ENCODE measurements around the gene PLG. TPM values are rescaled to one million over a fixed set of nuclear protein-coding genes. Genes with fewer than 3 reads are reported as not detected.

Gene PLG
- total RNA-seq, 2 donors from 2014 or later: not detected

GRCh38 chr6:160685762-160686450 lies 16.1 kb upstream of the PLG start:
- Histone ChIP-seq H3K36me3 (ENCODE audit: control insufficient read depth, insufficient read depth, low read length) (no peaks in the 10 kb centered on the region), H3K4me1 (ENCODE audit: control insufficient read depth, insufficient read depth, low read length) (no peaks in the 10 kb centered on the region), H3K9ac (ENCODE audit: extremely low read depth, low read length, poor library complexity, severe bottlenecking) (no peak overlapping the region), H3K27ac (ENCODE audit: low read depth, low read length) (no peak overlapping the region), H3K9me3 (ENCODE audit: control insufficient read depth, low read length) (peaks cover 4% of the 10 kb centered on the region), H3K4me3 (ENCODE audit: low read length) (peak overlapping the region; percentile 23), H3K27me3 (ENCODE audit: control insufficient read depth, insufficient read depth, low read length, poor library complexity, severe bottlenecking) (no peaks in the 10 kb centered on the region)
- Mint-ChIP-seq H3K36me3 (ENCODE audit: low read depth) (peaks cover 4% of the 10 kb centered on the region), H3K4me3 (no peak overlapping the region), H3K9me3 (peaks cover 9% of the 10 kb centered on the region), H3K27me3 (ENCODE audit: insufficient read depth) (no peaks in the 10 kb centered on the region), H3K27ac (no peak overlapping the region), H3K4me1 (no peaks in the 10 kb centered on the region)
- WGBS, 2 experiments (ENCODE audit: insufficient coverage in 1 of 2, insufficient read length in 1 of 2): 91 to 93% methylated on average over 3 to 5 of the region's 5 CpGs
- TF ChIP-seq, protein P1, sequence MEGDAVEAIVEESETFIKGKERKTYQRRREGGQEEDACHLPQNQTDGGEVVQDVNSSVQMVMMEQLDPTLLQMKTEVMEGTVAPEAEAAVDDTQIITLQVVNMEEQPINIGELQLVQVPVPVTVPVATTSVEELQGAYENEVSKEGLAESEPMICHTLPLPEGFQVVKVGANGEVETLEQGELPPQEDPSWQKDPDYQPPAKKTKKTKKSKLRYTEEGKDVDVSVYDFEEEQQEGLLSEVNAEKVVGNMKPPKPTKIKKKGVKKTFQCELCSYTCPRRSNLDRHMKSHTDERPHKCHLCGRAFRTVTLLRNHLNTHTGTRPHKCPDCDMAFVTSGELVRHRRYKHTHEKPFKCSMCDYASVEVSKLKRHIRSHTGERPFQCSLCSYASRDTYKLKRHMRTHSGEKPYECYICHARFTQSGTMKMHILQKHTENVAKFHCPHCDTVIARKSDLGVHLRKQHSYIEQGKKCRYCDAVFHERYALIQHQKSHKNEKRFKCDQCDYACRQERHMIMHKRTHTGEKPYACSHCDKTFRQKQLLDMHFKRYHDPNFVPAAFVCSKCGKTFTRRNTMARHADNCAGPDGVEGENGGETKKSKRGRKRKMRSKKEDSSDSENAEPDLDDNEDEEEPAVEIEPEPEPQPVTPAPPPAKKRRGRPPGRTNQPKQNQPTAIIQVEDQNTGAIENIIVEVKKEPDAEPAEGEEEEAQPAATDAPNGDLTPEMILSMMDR (conservative IDR thresholded peaks at IDR 0.05): no peak
- DNase-seq: no peak

- H3K27ac Mint-ChIP-seq: no peak overlapping the region
Measured at GRCh38 chr6:160690458-160690857, 11.6 kb upstream of the PLG start.

GRCh38 chr6:160691617-160692016 lies 10.4 kb upstream of the PLG start:
- Histone ChIP-seq H3K27ac (ENCODE audit: low read depth, low read length) (no peak overlapping the region), H3K36me3 (ENCODE audit: control insufficient read depth, insufficient read depth, low read length) (no peaks in the 10 kb centered on the region), H3K4me3 (ENCODE audit: low read length) (no peak overlapping the region), H3K4me1 (ENCODE audit: control insufficient read depth, insufficient read depth, low read length) (no peaks in the 10 kb centered on the region), H3K9ac (ENCODE audit: extremely low read depth, low read length, poor library complexity, severe bottlenecking) (no peak overlapping the region), H3K27me3 (ENCODE audit: control insufficient read depth, insufficient read depth, low read length, poor library complexity, severe bottlenecking) (no peaks in the 10 kb centered on the region), H3K9me3 (ENCODE audit: control insufficient read depth, low read length) (no peaks in the 10 kb centered on the region)
- H3K27ac Mint-ChIP-seq: no peak overlapping the region
- TF ChIP-seq, protein P1 (conservative IDR thresholded peaks at IDR 0.05): no peak
- no peak for DNase-seq
- no peak overlapping the region for H3K4me3 Mint-ChIP-seq
- no peaks in the 10 kb centered on the region for H3K4me1 Mint-ChIP-seq
- H3K27me3 Mint-ChIP-seq (ENCODE audit: insufficient read depth): peaks cover 6% of the 10 kb centered on the region
- no peaks in the 10 kb centered on the region for H3K36me3 Mint-ChIP-seq (ENCODE audit: low read depth)
- 80 to 90% methylated on average over 2 to 5 of the region's 5 CpGs for WGBS, 2 experiments (ENCODE audit: insufficient coverage in 1 of 2, insufficient read length in 1 of 2)
- H3K9me3 Mint-ChIP-seq: peaks cover 18% of the 10 kb centered on the region

More at GRCh38 chr6:160690458-160690857, 11.6 kb upstream of the PLG start:
- H3K27me3 Mint-ChIP-seq (ENCODE audit: insufficient read depth): peaks cover 4% of the 10 kb centered on the region
- TF ChIP-seq, protein P1 (conservative IDR thresholded peaks at IDR 0.05): no peak
- peaks cover 12% of the 10 kb centered on the region for H3K9me3 Mint-ChIP-seq
- no peaks in the 10 kb centered on the region for H3K36me3 ChIP-seq (ENCODE audit: control insufficient read depth, insufficient read depth, low read length)
- no peak overlapping the region for H3K27ac ChIP-seq (ENCODE audit: low read depth, low read length)
- no peak for DNase-seq
- no peak overlapping the region for H3K4me3 Mint-ChIP-seq
- H3K27me3 ChIP-seq (ENCODE audit: control insufficient read depth, insufficient read depth, low read length, poor library complexity, severe bottlenecking): no peaks in the 10 kb centered on the region
- H3K4me1 ChIP-seq (ENCODE audit: control insufficient read depth, insufficient read depth, low read length): no peaks in the 10 kb centered on the region
- H3K9ac ChIP-seq (ENCODE audit: extremely low read depth, low read length, poor library complexity, severe bottlenecking): no peak overlapping the region
- no peaks in the 10 kb centered on the region for H3K4me1 Mint-ChIP-seq
- no peak overlapping the region for H3K4me3 ChIP-seq (ENCODE audit: low read length)
- WGBS, 2 experiments (ENCODE audit: insufficient coverage in 1 of 2, insufficient read length in 1 of 2): 79 to 94% methylated on average over 2 to 9 of the region's 9 CpGs
- peaks cover 4% of the 10 kb centered on the region for H3K9me3 ChIP-seq (ENCODE audit: control insufficient read depth, low read length)
- peaks cover 4% of the 10 kb centered on the region for H3K36me3 Mint-ChIP-seq (ENCODE audit: low read depth)
